Naive thymus-derived CD4-positive, alpha-beta T cell (primary cell): ENCODE results near the gene FBXO15. TPM values are rescaled to one million over a fixed set of nuclear protein-coding genes. Genes with fewer than 3 reads are reported as not detected.

Source experiments
- ATAC-seq: fragments of 150-1000 bp; cut with Tn5 transposase; 2 replicates; pipeline ENCODE4 v1.10.0; 2021; ENCODE audit warnings: mild to moderate bottlenecking, moderate library complexity
- CTCF ChIA-PET: fragments of 350-600 bp; sonication (Branson Sonifier 250); formaldehyde crosslinking; loops from one replicate; lab custom pipeline; 2021; ENCODE audit warnings: antibody characterized with exemption; lab: Charles Lee
- POLR2A ChIA-PET: fragments of 350-600 bp; sonication (Branson Sonifier 250); formaldehyde crosslinking; loops from one replicate; lab custom pipeline; 2021; ENCODE audit warnings: antibody characterized with exemption, inconsistent platforms; lab: Charles Lee
- DNase-seq, 9 donors: peaks; one replicate each; pipeline versions ENCODE4 v3.0.0 to v3.0.0-alpha.2; 2020 to 2022; ENCODE audit warnings: mixed read lengths in 1 of 9
- H3K27ac ChIP-seq: one replicate; pipeline ENCODE4 v1.7.0; 2013; ENCODE audit warnings: mild to moderate bottlenecking, low read depth, low read length, moderate library complexity
- H3K27me3 ChIP-seq, 2 donors: one replicate each; pipeline ENCODE4 v1.7.0; 2013; ENCODE audit warnings: low read length in 2 of 2, mild to moderate bottlenecking in 2 of 2, moderate library complexity in 2 of 2; ENCODE audit not compliant: control insufficient read depth in 2 of 2, insufficient read depth in 2 of 2
- H3K36me3 ChIP-seq, 3 experiments: 1 replicate in 2 of 3; 2 replicates in 1 of 3; pipeline ENCODE4 v1.7.0; 2013; ENCODE audit warnings: low read length in 3 of 3, mild to moderate bottlenecking in 3 of 3, moderate library complexity in 1 of 3; ENCODE audit not compliant: insufficient read depth in 3 of 3, control insufficient read depth in 2 of 3
- H3K4me1 ChIP-seq, 2 donors: one replicate each; pipeline ENCODE4 v1.7.0; 2013; ENCODE audit warnings: low read length in 2 of 2, mild to moderate bottlenecking in 2 of 2, moderate library complexity in 1 of 2; ENCODE audit not compliant: control insufficient read depth in 2 of 2, insufficient read depth in 2 of 2
- H3K4me3 ChIP-seq: 2 replicates; pipeline ENCODE4 v1.7.0; 2013; ENCODE audit warnings: mild to moderate bottlenecking, low read length
- H3K9me3 ChIP-seq, 3 experiments: 1 replicate in 2 of 3; 2 replicates in 1 of 3; pipeline ENCODE4 v1.7.0; 2013; ENCODE audit warnings: low read length in 3 of 3; ENCODE audit not compliant: control insufficient read depth in 2 of 3
- H3K27ac Mint-ChIP-seq, 9 donors: one replicate each; pipeline ENCODE4 v1.8.0; 2020 to 2022; ENCODE audit warnings: mixed read lengths in 9 of 9, mild to moderate bottlenecking in 8 of 9, moderate library complexity in 5 of 9, inconsistent platforms in 2 of 9
- H3K27me3 Mint-ChIP-seq, 5 donors: one replicate each; pipeline ENCODE4 v1.8.0; 2021 to 2022; ENCODE audit warnings: mixed read lengths in 5 of 5, mild to moderate bottlenecking in 1 of 5
- H3K36me3 Mint-ChIP-seq, 5 donors: one replicate each; pipeline ENCODE4 v1.8.0; 2020 to 2022; ENCODE audit warnings: mixed read lengths in 5 of 5, mild to moderate bottlenecking in 3 of 5, inconsistent platforms in 1 of 5
- H3K4me1 Mint-ChIP-seq, 7 donors: one replicate each; pipeline ENCODE4 v1.8.0; 2020 to 2022; ENCODE audit warnings: mixed read lengths in 7 of 7, mild to moderate bottlenecking in 3 of 7, inconsistent platforms in 1 of 7
- H3K4me3 Mint-ChIP-seq, 10 donors: one replicate each; pipeline ENCODE4 v1.8.0; 2020 to 2022; ENCODE audit warnings: mild to moderate bottlenecking in 10 of 10, mixed read lengths in 10 of 10, moderate library complexity in 6 of 10, inconsistent platforms in 2 of 10
- H3K9me3 Mint-ChIP-seq, 11 donors: one replicate each; pipeline ENCODE4 v1.8.0; 2020 to 2022; ENCODE audit warnings: mixed read lengths in 11 of 11, mild to moderate bottlenecking in 4 of 11, inconsistent platforms in 1 of 11, moderate library complexity in 1 of 11
- intact Hi-C, 2 donors: fragments of 100-400 bp; cut with micrococcal nuclease; formaldehyde crosslinking; loops; one replicate each; pipeline ENCODE4 v1.15.1; 2023
- polyA plus RNA-seq, 2 donors: library from polyadenylated mRNA; unstranded; fragments of 300-500 nt; fragmentation: Illumina TruSeq; gene quantifications; one replicate each; pipeline ENCODE4 v1.2.3, GENCODE V29; 2021
- total RNA-seq, 6 experiments: library from RNA in 5 of 6; stranded (reverse) in 5 of 6; gene quantifications; 1 replicate in 5 of 6; 2 replicates in 1 of 6; pipeline ENCODE4 v1.2.3 and lab custom pipeline; 2021 to 2026

FBXO15 gene
- total and polyA plus RNA-seq, 7 experiments from 2014 or later: 1.1 to 5.1 (median 4.8) TPM

DNA sequence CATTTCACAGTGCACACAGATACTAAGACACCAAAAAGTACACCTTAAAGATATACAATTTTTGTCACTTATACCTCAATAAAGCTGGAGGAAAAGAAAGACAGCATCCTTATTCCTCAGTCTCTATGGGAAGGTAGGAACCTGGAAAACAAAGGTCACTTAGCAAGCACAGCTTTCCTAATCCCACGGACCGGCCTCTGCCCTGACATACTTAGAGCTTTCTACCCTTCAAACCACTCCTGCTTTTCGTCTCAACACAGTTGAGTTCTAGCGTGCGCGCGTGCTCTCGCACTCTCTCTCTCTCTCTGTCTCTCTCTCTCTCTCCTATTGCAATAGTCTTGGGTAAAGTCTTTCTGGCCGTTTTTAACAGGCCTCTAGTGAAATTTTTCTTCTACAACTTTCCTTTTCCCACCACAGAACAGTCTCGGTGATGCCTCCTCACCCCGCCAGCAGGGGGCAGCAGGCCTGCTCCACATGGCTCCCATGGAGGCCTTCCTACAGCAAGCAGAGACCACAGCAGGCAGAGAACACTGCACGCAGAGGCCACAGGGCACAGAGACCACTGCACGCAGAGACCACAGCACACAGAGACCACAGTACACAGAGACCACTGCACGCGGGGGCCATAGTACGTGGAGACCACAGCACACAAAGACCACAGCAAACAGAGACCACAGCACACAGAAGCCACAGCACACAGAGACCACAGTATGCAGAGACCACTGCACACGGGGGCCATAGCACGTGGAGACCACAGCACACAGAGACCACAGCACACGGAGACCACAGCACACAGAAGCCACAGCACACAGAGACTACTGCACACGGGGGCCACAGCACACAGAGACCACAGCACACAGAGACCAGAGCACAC lies 106.9 kb downstream of the FBXO15 start:
- peaks cover 0 to 5% (median 0%) of the 10 kb centered on the region in 7 donors for H3K4me1 Mint-ChIP-seq
- no peak overlapping the region for H3K4me3 Mint-ChIP-seq
- Histone ChIP-seq H3K27ac (no peak overlapping the region), H3K4me3 (no peak overlapping the region), H3K36me3 (no peaks in the 10 kb centered on the region), H3K27me3 (no peaks in the 10 kb centered on the region), H3K4me1 (no peaks in the 10 kb centered on the region), H3K9me3 (no peaks in the 10 kb centered on the region)
- peaks cover 0 to 14% (median 0%) of the 10 kb centered on the region in 5 donors for H3K36me3 Mint-ChIP-seq
- no peaks in the 10 kb centered on the region for H3K9me3 Mint-ChIP-seq
- ChIA-PET CTCF (interaction anchor here (0.6 to 3.4 kb wide), 7 partner anchors 11 to 510 kb away, joined by 3 to 21 read pairs (median 3); no protein-coding TSS in a partner anchor), POLR2A (interaction anchor here (1.1 kb wide), 1 partner anchor 43 kb away, joined by 3 read pairs; no protein-coding TSS in a partner anchor)
- H3K27me3 Mint-ChIP-seq: no peaks in the 10 kb centered on the region
- intact Hi-C loops: loop anchor here (1.0 to 5.0 kb wide), 7 partner anchors 24 to 512 kb away; no protein-coding TSS in a partner anchor
- peak; percentile 68 for ATAC-seq
- DNase-seq: peak; percentile 32 to 81 (median 62)
- H3K27ac Mint-ChIP-seq: no peak overlapping the region

DNA sequence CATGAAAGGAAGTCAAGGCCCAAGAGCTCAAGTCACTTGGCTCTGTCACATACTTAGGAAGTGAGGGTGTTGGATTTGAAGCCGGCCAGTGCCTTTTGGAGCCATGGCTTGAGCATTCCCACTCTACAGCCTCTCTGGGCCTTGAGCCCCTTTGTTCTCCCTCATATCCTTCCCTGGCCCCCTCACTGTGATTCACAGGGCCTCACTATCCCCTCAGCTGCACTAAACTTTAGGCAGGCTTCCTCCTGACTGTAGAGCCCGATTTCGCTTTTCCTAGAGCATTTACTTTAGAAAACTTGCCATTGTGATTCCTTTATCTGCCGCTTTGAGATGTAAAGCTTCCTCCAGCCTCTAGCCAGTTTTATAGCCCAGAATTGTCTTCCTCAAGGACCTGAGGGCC lies 107.6 kb downstream of the FBXO15 start:
- ChIA-PET POLR2A (interaction anchor here (1.1 kb wide), 1 partner anchor 44 kb away, joined by 3 read pairs; no protein-coding TSS in a partner anchor), CTCF (interaction anchor here (0.6 to 3.4 kb wide), 8 partner anchors 11 to 510 kb away, joined by 3 to 21 read pairs (median 4); no protein-coding TSS in a partner anchor)
- peaks cover 0 to 12% (median 0%) of the 10 kb centered on the region in 5 donors for H3K36me3 Mint-ChIP-seq
- H3K9me3 Mint-ChIP-seq: no peaks in the 10 kb centered on the region
- Histone ChIP-seq H3K27me3 (no peaks in the 10 kb centered on the region), H3K9me3 (no peaks in the 10 kb centered on the region), H3K4me1 (no peaks in the 10 kb centered on the region), H3K36me3 (no peaks in the 10 kb centered on the region), H3K4me3 (no peak overlapping the region), H3K27ac (no peak overlapping the region)
- DNase-seq (no peak), ATAC-seq (no peak)
- H3K4me3 Mint-ChIP-seq: no peak overlapping the region
- intact Hi-C loops: loop anchor here (1.0 to 5.0 kb wide), 7 partner anchors 25 to 512 kb away; no protein-coding TSS in a partner anchor
- peaks cover 0 to 5% (median 0%) of the 10 kb centered on the region in 7 donors for H3K4me1 Mint-ChIP-seq
- no peak overlapping the region for H3K27ac Mint-ChIP-seq
- no peaks in the 10 kb centered on the region for H3K27me3 Mint-ChIP-seq

DNA sequence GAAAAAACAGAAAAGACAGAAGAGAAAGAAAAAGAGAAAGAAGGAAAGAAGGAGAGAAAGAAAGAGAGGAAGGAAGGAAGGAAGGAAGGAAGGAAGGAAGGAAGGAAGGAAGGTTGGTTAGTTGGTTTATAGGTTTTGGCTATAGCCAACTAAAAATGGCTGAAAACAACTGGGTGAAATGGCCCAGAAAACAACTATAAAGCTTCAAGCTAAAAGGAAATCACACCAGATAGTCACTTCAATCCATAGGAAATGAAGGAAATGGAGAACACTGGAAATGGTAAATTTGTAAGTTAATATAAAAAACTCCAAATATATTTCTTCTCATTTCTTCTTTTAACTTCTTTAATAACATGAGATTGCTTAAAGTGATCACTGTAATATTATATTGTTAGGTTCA lies 118.5 kb downstream of the FBXO15 start:
- H3K4me3 Mint-ChIP-seq: no peak overlapping the region

More for the DNA sequence above, 118.5 kb downstream of the FBXO15 start:
- ATAC-seq (no peak), DNase-seq (no peak)
- H3K9me3 ChIP-seq: no peaks in the 10 kb centered on the region
- Mint-ChIP-seq H3K4me1 (no peaks in the 10 kb centered on the region), H3K36me3 (no peaks in the 10 kb centered on the region), H3K27me3 (peaks cover 0 to 16% (median 8%) of the 10 kb centered on the region in 5 donors), H3K27ac (no peak overlapping the region), H3K9me3 (peaks cover 0 to 1% (median 0%) of the 10 kb centered on the region in 11 donors)
- POLR2A ChIA-PET: no interaction called here
- no peaks in the 10 kb centered on the region for H3K4me1 ChIP-seq
- CTCF ChIA-PET: interaction anchor here (1.4 kb wide), 1 partner anchor 11 kb away, joined by 3 read pairs; no protein-coding TSS in a partner anchor
- H3K4me3 ChIP-seq: no peak overlapping the region
- intact Hi-C loops: no loop called here
- H3K27me3 ChIP-seq: no peaks in the 10 kb centered on the region
- no peaks in the 10 kb centered on the region for H3K36me3 ChIP-seq
- H3K27ac ChIP-seq: no peak overlapping the region

Other genes starting within 250 kb of the FBXO15 start
- gene TIMM21, start 689 bp upstream of the FBXO15 start, total RNA-seq: 10 to 100 TPM in 4 of 5 experiments, 1 to 10 TPM in 1; 9.7 to 30.2 (median 27.9) TPM
- gene TIMM21, start 689 bp upstream of the FBXO15 start, polyA plus RNA-seq: 10 to 100 TPM; 15.2 to 25.8 TPM
- gene CYB5A, start 144.1 kb upstream of the FBXO15 start, total RNA-seq: 10 to 100 TPM; 13.9 to 36.9 (median 22.6) TPM
- 10 to 100 TPM; 46.6 to 57.3 TPM for gene CYB5A, start 144.1 kb upstream of the FBXO15 start, polyA plus RNA-seq
- not detected for gene C18orf63, start 168.0 kb upstream of the FBXO15 start, total RNA-seq
- gene C18orf63, start 168.0 kb upstream of the FBXO15 start, polyA plus RNA-seq: not detected